ENCODE results near the gene PPARGC1A. TPM values are rescaled to one million over a fixed set of nuclear protein-coding genes. Genes with fewer than 3 reads are reported as not detected.

PPARGC1A gene
- total RNA-seq, 1 donor from 2014 or later = 9.4 TPM

- DNase-seq (ENCODE audit: low spot score) = no peak
Measured at GRCh38 chr4:23881052-23881501, 8.8 kb downstream of the PPARGC1A start.

- peak; percentile 74 for DNase-seq (ENCODE audit: low spot score)
Measured at GRCh38 chr4:23878912-23879732, 10.7 kb downstream of the PPARGC1A start.

- DNase-seq (ENCODE audit: low spot score) = peak; percentile 30
Measured at GRCh38 chr4:23878246-23878891, 11.5 kb downstream of the PPARGC1A start.

DNA sequence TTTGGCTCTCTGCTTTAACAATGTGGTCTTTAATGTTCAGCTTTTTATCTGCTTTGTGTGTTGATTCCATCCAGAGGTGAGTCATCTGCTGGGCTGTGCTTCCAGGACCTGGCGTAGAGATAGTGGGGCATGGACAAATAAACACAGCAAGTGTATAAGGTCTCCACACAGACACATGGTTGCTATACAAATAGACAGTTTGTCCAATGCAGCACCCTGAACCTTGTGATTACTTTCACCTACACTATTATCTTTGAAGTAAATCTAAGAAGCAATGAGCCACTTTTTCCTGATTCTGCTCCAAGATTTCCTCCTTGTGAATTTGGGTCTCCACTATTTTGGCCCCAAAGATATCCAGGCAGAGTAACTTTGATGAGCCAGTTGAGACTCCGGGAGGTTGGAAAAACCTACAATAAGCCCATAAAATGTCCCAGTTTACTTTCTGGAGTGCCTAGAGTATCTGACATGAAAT lies 12.1 kb downstream of the PPARGC1A start:
- peak; percentile 14 for DNase-seq (ENCODE audit: low spot score)

- DNase-seq (ENCODE audit: low spot score) = no peak
Measured at GRCh38 chr4:23876418-23877089, 13.3 kb downstream of the PPARGC1A start.

DNA sequence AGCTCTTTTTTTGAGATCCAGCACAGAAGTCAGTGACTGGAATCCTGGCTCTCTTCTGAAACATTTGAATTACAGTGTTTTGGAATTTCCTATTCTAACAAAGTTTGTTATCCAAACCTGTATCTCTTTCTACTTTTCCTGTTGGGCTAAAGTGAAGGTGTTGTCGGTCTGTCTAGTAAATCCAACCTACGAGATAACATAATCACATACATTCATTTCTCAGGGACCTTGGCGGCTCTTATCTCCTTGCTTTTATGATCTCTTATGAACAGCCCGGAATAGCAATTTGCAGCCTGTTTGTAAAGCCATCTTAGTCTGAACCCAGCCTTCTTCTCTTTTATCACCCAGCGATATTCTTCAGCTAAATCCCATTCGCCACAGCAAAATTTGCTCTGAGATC lies 14.5 kb downstream of the PPARGC1A start:
- peak; percentile 4 for DNase-seq (ENCODE audit: low spot score)

- DNase-seq (ENCODE audit: low spot score) = no peak
Measured at GRCh38 chr4:23874536-23874901, 15.3 kb downstream of the PPARGC1A start.

DNA sequence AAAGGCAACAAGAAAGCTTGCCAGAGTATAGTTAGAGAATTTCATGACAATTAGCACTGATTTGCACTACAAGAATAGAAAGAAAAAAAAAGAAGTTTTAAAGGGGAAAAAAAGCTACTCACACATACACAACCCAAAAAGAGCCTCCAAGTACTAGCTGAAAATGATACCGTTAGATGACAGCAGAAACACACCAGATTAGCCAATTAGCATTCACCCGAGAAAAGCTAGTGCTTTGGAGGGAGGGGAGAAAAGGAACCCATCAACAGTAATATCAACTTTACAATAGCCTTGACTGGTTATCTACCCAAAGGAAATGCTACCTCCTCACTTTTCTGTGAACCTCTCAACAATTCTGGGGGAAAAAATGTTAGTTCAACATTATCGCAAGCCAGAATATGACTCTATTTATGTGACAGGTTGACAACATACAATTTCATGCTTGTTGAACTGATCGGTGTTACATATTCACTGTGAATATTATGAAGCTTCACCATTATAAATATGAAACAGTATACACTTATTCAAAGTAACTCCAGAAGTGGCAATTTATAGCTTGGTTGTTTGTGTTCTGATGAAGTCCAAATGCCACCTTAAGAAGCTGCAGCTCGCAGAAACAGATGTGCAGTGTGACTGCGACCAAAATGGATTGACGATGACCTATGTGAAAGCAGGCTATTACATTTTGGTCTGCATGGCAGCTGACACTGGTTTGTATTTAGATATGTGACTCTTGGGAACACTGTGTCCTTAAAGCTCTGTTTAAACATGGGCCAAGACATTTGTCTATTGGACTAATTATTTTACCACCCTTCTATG lies 15.9 kb downstream of the PPARGC1A start:
- DNase-seq (ENCODE audit: low spot score) = no peak

DNA sequence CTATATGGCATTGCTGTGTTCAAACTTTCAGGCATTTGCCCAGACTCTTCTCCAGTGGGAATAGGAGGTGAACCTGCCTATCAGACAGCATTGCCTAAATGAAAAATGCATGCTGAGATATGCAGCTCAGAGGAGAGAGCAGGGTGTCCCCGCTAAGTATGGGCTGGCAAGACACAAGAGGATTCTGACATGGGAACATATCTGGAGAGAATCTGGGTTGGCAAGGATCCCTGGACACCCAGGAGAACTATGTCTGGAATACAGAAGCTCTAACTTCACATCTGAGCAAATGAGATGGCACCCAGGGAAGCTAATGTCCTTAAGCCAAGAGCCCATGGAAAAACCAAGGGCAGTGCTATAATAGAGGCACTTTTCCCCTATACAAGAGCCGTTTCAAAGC lies 18.4 kb downstream of the PPARGC1A start:
- DNase-seq (ENCODE audit: low spot score) = no peak

- DNase-seq (ENCODE audit: low spot score) = peak; percentile 29
Measured at GRCh38 chr4:23866450-23867075, 23.3 kb downstream of the PPARGC1A start.

DNA sequence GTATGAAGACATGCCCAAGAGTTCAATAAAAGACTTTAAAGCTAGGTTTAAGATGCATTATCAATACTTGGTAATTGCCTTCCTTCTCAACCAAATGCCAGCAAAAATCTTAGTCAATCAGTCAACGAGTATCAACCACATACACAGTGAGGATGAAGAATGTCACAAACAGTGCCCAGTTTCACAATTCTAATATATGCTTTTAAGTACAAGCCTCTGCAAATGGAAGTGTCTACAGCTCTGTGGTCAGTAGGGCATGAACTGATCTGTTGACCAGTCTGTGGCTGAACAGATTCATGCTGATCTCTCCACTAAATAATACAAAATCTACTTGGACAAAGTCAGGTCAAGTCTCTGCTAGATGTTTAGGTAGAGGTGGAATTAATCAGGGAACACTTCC lies 27.9 kb downstream of the PPARGC1A start:
- DNase-seq (ENCODE audit: low spot score) = no peak

GRCh38 chr4:23860919-23861318 lies 28.9 kb downstream of the PPARGC1A start:
- DNase-seq (ENCODE audit: low spot score) = no peak

- peak; percentile 17 for DNase-seq (ENCODE audit: low spot score)
Measured at GRCh38 chr4:23857367-23857959, 32.4 kb downstream of the PPARGC1A start.

DNA sequence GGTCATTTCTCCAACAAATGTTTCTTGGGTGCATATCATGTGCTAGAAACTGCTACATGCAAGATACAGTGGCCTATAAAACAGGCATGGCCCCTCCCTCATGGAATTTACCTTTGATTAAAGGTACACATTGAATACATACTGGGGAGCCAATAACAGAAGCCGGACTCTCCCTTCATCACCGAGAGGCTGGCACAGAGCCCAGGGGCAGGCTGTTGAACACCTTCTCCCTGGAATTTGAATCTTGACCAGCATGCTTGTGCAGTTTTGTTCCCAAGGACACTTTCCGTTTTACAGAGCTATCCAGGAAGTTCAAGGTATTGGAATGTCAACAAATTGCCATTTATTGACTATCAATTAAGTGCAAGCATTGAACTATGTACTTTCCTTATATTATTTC lies 33.2 kb downstream of the PPARGC1A start:
- no peak for DNase-seq (ENCODE audit: low spot score)

- DNase-seq (ENCODE audit: low spot score) = no peak
Measured at GRCh38 chr4:23855912-23856605, 33.8 kb downstream of the PPARGC1A start.

DNA sequence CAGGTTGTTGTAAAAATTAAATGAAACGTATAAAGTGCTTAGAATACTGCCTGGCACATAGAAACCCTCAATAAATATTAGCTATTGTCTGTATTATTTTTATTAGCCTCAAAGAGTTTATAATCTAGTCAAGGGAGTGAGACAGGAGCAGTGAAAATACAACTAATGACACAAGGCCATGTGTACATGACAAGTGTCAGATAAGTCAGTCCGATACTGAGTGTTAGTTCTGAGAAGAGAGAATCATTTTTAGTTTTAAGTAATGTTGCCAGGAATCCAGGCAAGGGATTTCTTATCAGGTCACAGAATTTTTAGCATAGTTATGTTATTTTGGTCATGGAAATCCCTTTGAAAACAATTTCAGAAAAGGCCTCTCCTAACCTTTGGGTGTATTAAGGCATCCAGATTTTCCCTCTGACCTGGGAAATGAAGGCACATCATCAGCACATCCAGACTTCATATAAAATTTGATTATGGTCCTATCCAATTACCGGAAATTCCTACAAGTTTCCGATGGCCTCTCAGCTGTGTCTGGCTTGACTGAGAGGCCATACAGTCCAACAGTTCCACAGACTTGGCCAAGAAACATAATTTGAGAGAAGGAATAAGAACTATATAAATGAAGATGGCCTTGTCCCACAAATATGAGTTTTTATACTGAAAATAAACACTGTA lies 35.7 kb downstream of the PPARGC1A start:
- DNase-seq (ENCODE audit: low spot score) = peak; percentile 25

- DNase-seq (ENCODE audit: low spot score) = no peak
Measured at GRCh38 chr4:23851464-23851863, 38.4 kb downstream of the PPARGC1A start.

DNA sequence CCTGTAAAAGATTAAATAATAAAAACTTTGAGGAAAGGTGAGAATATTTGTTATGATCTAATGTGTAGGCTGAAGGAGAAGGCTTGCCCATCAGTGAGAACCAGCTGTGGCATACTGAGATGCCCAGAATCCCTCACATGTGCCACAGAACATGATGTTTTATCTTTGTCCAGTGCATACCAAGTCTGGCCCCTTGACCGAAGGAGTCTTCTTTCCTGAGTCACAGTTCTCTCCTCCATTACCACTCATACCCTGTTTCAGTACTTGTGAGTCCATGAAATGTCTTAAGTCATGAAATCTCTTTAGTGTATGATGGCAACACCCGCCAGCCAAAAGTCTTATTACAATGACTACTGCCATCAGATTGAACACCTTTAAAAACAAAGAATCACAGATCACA lies 42.7 kb downstream of the PPARGC1A start:
- DNase-seq (ENCODE audit: low spot score) = no peak

DNA sequence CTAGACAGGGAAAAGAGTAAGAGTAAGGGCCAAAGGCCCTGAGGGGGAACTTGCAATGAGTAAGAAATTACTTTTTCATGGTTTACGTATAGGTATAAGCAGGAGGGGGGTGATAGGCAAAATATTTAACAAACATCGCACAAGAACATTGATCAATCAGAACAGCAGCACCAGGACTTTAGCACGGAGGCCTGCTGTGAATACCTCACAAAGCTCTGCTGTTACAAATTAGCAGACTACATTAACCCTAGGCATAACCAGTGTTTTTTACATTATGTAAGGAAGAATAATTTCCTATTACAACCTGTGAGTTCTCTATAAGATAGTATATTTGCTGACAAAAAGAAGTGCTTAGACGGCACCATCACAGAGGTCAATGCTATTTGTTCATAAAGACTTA lies 44.9 kb downstream of the PPARGC1A start:
- no peak for DNase-seq (ENCODE audit: low spot score)
